Frontal cortex (tissue), 4 donors: ENCODE results near the gene PIEZO1. TPM values are rescaled to one million over a fixed set of nuclear protein-coding genes. Genes with fewer than 3 reads are reported as not detected.
A peak's percentile ranks its signal among the peaks of the same experiment; 100 is the strongest.

ENCODE experiments used
- DNase-seq, 2 donors: peaks; one replicate each; pipeline ENCODE4 v3.0.0; 2012; ENCODE audit warnings: low spot score in 2 of 2
- FAIRE-seq: peaks from 2 replicates; lab custom pipeline; 2012; peaks lifted over from hg19 to GRCh38; lab: Jason Lieb, UNC
- total RNA-seq: library from RNA; depleted of rRNA; stranded (reverse); fragments of >200 nt; gene quantifications from one replicate; pipeline ENCODE4 v1.2.3, GENCODE V29; 2014
- donor health status: control.
- donor health status: control.
- donor health status: control.

The PIEZO1 gene
- total RNA-seq, 1 donor from 2014 or later = 4.1 TPM

DNA sequence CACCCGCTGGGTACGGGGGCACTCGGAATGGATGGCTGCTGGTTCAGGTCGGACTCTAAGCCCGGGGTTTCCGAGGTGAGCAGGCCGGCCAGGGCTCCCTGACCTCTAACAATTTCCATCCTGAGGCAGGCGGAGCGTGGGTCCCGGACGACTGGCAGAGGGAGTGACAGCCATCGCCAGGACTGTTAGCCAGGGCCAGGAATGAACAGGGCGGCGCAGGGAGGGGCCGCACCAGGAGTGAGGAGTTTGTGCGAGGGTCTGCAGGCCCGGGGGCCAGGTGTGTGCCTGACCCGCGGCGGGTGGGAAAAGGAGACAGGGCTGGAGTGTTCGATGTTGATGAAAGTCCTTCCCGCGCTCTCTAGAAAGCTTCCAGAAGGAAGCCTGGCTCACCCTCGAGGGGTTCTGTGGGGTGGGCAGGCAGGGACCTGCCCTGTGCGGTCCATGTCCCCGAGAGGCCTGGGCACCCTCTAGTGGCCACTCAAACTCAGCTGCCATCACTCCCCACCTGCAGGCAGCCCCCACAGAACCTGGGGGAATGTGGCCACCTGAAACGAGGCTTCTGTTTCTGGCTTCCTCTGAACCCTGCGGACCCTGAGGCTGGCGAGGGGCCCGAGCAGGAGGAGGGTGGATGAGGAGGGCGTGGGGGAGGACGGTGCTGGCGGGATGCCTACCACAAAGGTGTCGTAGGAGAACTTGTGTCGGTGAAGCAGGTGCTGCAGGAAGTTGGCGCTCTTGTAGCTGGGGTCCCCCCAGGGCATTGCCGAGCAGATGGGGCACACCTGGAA lies 87.0 kb downstream of the PIEZO1 start:
- DNase-seq = no peak
- FAIRE-seq = no peak

DNA sequence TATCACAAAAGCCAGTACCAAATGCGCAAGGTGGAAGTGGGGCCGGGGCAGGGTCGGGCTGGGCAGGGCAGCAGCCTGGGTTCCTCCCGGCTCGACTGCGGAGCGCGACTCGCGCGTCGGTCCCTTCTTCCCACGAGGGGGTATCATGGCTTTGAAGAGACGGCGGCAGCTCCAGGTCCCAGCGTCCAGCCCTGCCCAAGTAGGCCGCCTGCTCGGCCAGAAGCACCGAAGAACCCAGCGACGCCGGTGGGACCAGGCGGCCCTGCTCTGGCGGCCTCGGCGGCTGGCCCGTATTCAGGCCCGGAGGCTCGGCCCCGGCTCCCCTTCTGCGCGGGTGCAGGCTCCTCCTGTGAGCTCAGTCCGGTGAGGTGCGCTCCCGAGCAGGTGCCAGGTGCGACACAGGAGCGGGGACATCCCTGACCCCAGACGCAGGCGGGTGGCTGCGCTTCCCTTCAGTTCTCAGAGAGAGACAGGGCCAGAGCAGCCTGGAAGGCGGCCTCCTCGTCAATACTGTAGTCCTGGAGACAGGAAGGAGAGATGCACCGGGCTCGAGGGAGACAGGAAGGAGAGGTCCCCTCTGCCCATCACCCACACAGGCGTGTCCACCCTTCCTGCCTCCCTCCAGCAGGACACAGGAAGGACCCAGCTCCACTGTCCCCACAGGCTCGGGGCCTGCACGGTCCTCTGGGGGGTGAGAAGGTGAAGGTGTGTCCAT lies 87.7 kb downstream of the PIEZO1 start:
- no peak for FAIRE-seq
- no peak for DNase-seq

DNA sequence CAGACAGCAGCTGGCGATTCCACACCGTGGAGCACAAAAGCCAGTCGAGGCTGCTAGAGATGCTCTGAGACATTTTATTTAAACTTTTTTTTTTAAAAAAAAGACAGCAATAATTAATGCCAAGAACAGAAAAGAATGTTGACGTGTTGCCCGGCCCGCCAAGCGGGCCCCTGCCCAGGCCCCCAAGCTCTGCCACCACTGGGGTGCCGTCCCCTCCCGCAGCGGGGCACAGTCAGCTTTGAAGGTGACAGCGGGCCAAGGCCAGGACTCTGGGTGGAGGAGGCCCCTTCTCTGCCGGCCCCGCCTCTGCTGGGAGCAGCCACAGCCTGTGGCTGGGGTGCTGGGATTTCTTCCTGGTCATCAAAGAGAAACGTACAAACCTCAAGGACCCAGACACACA lies 88.6 kb downstream of the PIEZO1 start:
- FAIRE-seq (no peak), DNase-seq (no peak)

GRCh38 chr16:88695753-88696152 lies 89.3 kb downstream of the PIEZO1 start:
- DNase-seq (no peak), FAIRE-seq (no peak)

DNA sequence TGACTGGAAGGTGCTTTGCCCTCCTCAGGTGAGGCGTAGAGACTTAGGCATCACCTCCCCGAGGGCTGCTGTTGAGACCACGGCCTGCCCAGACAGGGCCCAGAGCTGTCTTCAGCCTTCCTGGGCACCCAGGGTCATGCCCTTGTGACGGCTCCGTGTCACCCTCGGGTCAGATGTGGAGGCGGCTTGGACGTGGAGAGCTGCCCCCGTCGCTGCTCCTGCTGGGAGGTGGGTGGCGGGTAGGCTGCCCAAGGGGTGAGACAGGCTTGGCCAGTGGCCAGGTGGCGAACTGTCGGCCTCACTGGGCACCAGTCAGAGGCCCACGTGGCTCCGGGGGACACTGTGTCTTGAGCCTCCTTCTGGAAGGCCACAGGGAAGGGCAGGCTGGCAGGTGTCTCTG lies 89.8 kb downstream of the PIEZO1 start:
- FAIRE-seq = no peak

GRCh38 chr16:88694221-88695087 lies 90.6 kb downstream of the PIEZO1 start:
- no peak for FAIRE-seq

More for the DNA sequence above, 89.8 kb downstream of the PIEZO1 start:
- DNase-seq = no peak

GRCh38 chr16:88693420-88694177 lies 91.4 kb downstream of the PIEZO1 start:
- FAIRE-seq (no peak), DNase-seq (no peak)

More at GRCh38 chr16:88694221-88695087, 90.6 kb downstream of the PIEZO1 start:
- DNase-seq = no peak

DNA sequence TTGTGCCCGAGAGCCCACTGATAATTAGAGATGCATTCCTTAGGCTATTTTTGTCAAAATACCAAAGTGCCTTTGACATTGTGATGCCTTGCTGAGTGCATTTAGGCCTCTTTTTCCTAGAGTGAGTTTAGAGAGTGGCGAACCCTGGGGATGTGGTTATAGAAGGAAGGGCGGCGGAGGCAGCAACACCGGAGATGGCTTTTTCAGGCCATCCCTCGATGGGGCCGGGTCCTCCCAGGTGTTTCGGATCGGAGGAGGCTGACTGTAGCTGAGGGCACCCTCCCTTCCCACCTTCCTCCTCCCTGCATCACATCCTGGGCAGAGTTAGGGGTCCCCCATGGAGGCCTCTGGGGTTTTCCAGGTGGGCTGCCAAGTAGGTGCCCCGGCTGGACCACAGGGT lies 92.2 kb downstream of the PIEZO1 start:
- no peak for FAIRE-seq
- no peak for DNase-seq

GRCh38 chr16:88691924-88692560 lies 93.0 kb downstream of the PIEZO1 start:
- DNase-seq (no peak), FAIRE-seq (no peak)

- DNase-seq (no peak), FAIRE-seq (no peak)
Observed at GRCh38 chr16:88691129-88691813, 93.7 kb downstream of the PIEZO1 start.

GRCh38 chr16:88690341-88691128 lies 94.5 kb downstream of the PIEZO1 start:
- FAIRE-seq (no peak), DNase-seq (no peak)

DNA sequence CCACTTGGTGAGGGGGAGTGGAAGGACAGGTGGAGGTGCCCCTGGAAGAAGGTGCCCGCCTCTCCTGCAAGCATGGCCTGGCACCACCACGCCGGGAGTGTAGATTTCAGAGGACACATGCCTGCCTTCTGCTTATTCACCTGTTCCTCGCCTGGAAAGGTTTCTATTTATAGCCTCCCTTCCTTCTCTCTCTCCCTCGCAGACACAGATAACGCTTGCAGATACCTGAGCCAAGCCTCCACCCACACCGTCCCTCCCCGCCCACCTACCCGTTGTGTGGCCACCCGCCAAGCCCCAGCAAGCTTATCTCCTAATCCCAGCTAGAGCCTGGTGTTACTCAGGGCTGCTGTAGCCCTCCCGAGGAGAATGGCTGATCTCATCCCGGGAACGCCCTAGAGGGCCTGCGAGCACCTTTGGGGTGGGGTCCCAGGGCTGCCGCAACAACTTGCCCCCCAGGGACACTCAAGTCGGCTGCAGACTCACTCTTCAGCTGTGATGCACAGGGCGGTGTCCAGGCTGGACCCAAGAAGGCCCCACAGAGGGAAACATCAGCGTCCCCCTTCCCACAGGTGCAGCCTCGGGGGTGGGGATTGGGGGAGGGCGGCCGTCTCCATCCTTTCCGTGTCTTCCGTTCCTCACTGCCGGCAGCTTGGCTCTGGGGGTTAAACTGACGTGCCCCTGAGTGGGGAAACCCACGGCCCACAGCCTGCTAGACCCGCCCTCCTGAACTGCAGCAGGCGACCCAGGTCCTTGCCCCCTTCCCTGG lies 96.8 kb downstream of the PIEZO1 start:
- FAIRE-seq (no peak), DNase-seq (peak in 1 of 2 donors; percentile 71)

DNA sequence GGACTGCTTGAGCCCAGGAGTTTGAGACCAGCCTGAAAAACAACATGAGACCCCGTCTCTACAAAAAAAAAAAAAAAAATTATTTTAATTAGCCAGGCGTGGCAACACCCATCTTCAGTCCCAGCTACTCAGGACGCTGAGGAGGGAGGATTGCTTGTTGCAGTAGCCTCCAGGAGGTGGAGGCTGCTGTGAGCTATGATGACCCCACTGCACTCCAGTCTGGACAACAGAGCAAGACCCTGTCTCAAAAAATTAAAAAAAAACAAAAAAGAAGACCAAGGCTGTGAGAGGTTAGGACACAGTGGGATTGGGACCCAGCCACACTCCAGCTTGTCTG lies 97.4 kb downstream of the PIEZO1 start:
- FAIRE-seq (no peak), DNase-seq (no peak)

- no peak for FAIRE-seq
- DNase-seq = no peak
Observed at GRCh38 chr16:88687254-88687576, 97.8 kb downstream of the PIEZO1 start.

DNA sequence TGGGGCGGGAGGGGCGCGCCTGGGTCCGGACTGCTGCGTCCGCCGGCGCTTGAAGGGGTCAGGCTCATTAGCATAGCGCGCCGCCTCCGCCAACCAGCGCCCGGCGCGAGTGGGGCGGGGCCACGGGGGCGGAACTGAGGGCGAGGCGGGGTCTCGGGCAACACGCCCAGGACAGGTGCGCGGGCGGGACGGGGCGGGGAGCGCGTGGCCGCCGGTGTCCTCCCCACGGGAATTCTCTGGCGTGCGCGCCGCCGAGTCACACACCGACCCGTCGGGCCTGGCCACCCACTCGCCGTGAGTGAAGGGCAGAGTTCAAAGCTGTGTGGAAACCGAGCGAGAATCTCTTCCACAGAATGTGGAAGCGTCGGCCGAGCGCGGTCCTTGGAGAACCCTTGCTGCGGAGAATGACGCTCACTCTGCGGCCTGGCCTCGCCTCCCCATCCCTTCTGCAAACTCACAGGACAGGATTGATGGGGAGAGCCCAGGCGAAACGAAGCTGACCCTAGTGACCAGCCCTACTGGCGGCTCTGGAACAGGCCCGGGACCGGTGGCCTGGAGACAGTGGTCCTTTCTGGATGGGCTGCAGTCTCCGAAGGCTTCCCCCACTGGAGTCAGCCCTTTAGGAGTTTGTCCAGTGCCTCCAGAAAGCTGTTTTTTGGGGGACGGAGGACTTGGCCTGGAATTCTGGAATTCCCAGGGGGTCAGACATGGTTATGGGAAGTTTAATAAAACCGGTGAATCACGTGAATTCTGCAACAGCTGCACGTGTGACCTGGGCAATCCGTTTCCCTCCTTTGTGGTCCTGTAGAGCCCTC lies 98.4 kb downstream of the PIEZO1 start, which contains the start of gene SNAI3:
Gene SNAI3, minus strand, starts transcription at position 69 of the 815 bp plus-strand sequence. CDS start 101 bp downstream, outside the sequence.
- DNase-seq (peak; percentile 78 to 84), FAIRE-seq (no peak)

GRCh38 chr16:88686062-88686438 lies 99.0 kb downstream of the PIEZO1 start:
- FAIRE-seq (no peak), DNase-seq (no peak)
